NT2/D1 (cell line): ENCODE data around the gene SIRT3.

ENCODE experiments used
- SUZ12 ChIP-seq: IDR thresholded peaks from 2 replicates; pipeline ENCODE4 v1.6.1; 2011; ENCODE audit not compliant: insufficient read length, insufficient read depth; ENCODE audit errors: extremely low read depth
- YY1 ChIP-seq: IDR thresholded peaks from 2 replicates; pipeline ENCODE4 v1.6.1; 2011; ENCODE audit not compliant: insufficient read length, insufficient read depth
- ZNF274 ChIP-seq: IDR thresholded peaks from 2 replicates; pipeline ENCODE4 v1.6.1; 2011; ENCODE audit warnings: mild to moderate bottlenecking, low read depth, low read length

DNA sequence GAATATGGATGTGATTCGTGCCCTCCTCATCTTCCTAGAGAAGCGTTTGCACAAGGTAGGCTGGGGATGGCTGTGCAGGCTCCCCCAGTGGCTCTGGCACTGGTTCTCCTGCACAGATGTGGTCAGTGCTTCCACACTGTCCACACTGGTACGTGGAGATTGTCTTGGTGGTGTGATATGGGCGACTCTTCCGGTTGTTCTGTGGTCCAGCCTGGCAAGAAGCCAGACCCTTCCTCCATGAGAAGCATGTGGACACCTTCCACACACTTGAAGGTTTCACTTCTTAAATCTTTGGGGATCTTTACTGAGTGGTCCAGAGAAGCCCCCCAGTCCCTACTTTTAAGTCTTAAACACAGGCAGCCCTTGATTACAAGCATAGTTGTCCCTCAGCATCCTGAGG lies 24.8 kb downstream of the SIRT3 start:
- no peak for TF ChIP-seq ZNF274
- TF ChIP-seq YY1 = no peak
- no peak for TF ChIP-seq SUZ12
